ENCODE data around the gene SMLR1.

The SMLR1 gene

GRCh38 chr6:130810307-130811030 lies 16.7 kb upstream of the SMLR1 start:
- no peak overlapping the region for H3K27ac ChIP-seq
- no peak for TF ChIP-seq CTCF (IDR thresholded peaks at IDR 0.05)
- TF ChIP-seq ZFX (IDR thresholded peaks at IDR 0.05; ENCODE audit: borderline replicate concordance) = no peak

- TF ChIP-seq ZFX (IDR thresholded peaks at IDR 0.05; ENCODE audit: borderline replicate concordance) = no peak
- no peak for TF ChIP-seq CTCF (IDR thresholded peaks at IDR 0.05)
- no peak overlapping the region for H3K27ac ChIP-seq
Measured at GRCh38 chr6:130811932-130812331, 15.3 kb upstream of the SMLR1 start.

- H3K27ac ChIP-seq = no peak overlapping the region
- no peak for TF ChIP-seq CTCF (IDR thresholded peaks at IDR 0.05)
Measured at GRCh38 chr6:130814506-130814905, 12.7 kb upstream of the SMLR1 start.

- no peak overlapping the region for H3K27ac ChIP-seq
- TF ChIP-seq CTCF (IDR thresholded peaks at IDR 0.05) (no peak), ZFX (IDR thresholded peaks at IDR 0.05; ENCODE audit: borderline replicate concordance) (no peak)
Measured at GRCh38 chr6:130815200-130816071, 11.8 kb upstream of the SMLR1 start.

GRCh38 chr6:130822736-130823135 lies 4.5 kb upstream of the SMLR1 start:
- no peak overlapping the region for H3K27ac ChIP-seq
- no peak for TF ChIP-seq CTCF (IDR thresholded peaks at IDR 0.05)
- no peak for TF ChIP-seq ZFX (IDR thresholded peaks at IDR 0.05; ENCODE audit: borderline replicate concordance)

GRCh38 chr6:130824978-130825694 lies 2.1 kb upstream of the SMLR1 start:
- no peak overlapping the region for H3K27ac ChIP-seq
- TF ChIP-seq CTCF (IDR thresholded peaks at IDR 0.05) (no peak), ZFX (IDR thresholded peaks at IDR 0.05; ENCODE audit: borderline replicate concordance) (no peak)

All from 22Rv1 (cell line).